ENCODE data around the gene FHOD3.

FHOD3 gene

GRCh38 chr18:36640021-36640952 is 342.8 kb downstream of the FHOD3 start:
- no peak for DNase-seq

GRCh38 chr18:36643061-36643460 is 345.5 kb downstream of the FHOD3 start:
- no peak for DNase-seq

GRCh38 chr18:36648803-36649202 is 351.3 kb downstream of the FHOD3 start:
- no peak for DNase-seq

GRCh38 chr18:36649205-36649604 is 351.7 kb downstream of the FHOD3 start:
- no peak for DNase-seq

- DNase-seq: no peak
Observed at GRCh38 chr18:36650266-36650665, 352.8 kb downstream of the FHOD3 start.

GRCh38 chr18:36650906-36651305 is 353.4 kb downstream of the FHOD3 start:
- no peak for DNase-seq

GRCh38 chr18:36652503-36652902 is 355.0 kb downstream of the FHOD3 start:
- no peak for DNase-seq

GRCh38 chr18:36653141-36653869 is 355.8 kb downstream of the FHOD3 start:
- no peak for DNase-seq

- DNase-seq: no peak
Observed at GRCh38 chr18:36653870-36654269, 356.4 kb downstream of the FHOD3 start.

GRCh38 chr18:36655074-36655473 is 357.6 kb downstream of the FHOD3 start:
- no peak for DNase-seq

GRCh38 chr18:36655930-36656329 is 358.4 kb downstream of the FHOD3 start:
- no peak for DNase-seq

GRCh38 chr18:36658611-36659010 is 361.1 kb downstream of the FHOD3 start:
- no peak for DNase-seq

GRCh38 chr18:36660311-36660710 is 362.8 kb downstream of the FHOD3 start:
- no peak for DNase-seq

- no peak for DNase-seq
Observed at GRCh38 chr18:36661999-36662398, 364.5 kb downstream of the FHOD3 start.

- DNase-seq: no peak
Observed at GRCh38 chr18:36663312-36663711, 365.8 kb downstream of the FHOD3 start.

- no peak for DNase-seq
Observed at GRCh38 chr18:36665952-36666351, 368.4 kb downstream of the FHOD3 start.

- DNase-seq: no peak
Observed at GRCh38 chr18:36667811-36668210, 370.3 kb downstream of the FHOD3 start.

- DNase-seq: no peak
Observed at GRCh38 chr18:36668349-36668748, 370.8 kb downstream of the FHOD3 start.

- peak; percentile 13 for DNase-seq
Observed at GRCh38 chr18:36672437-36673344, 375.2 kb downstream of the FHOD3 start.

GRCh38 chr18:36673452-36673851 is 375.9 kb downstream of the FHOD3 start:
- DNase-seq: no peak

GRCh38 chr18:36675076-36675475 is 377.6 kb downstream of the FHOD3 start:
- no peak for DNase-seq

GRCh38 chr18:36675542-36675941 is 378.0 kb downstream of the FHOD3 start:
- DNase-seq: no peak

- no peak for DNase-seq
Observed at GRCh38 chr18:36676629-36677028, 379.1 kb downstream of the FHOD3 start.
